Measurements from ENCODE around the gene POC1B.

POC1B gene

GRCh38 chr12:89448951-89449371, 76.9 kb downstream of the POC1B start:
- DNase-seq (ENCODE audit: low read depth in 2 of 2) = peak in 1 of 2 donors; percentile 15
- H3K4me3 ChIP-seq (replicated peaks in 1 of 2; ENCODE audit: low read depth in 2 of 2, low read length in 2 of 2) = no peak overlapping the region
- TF ChIP-seq, protein P1, sequence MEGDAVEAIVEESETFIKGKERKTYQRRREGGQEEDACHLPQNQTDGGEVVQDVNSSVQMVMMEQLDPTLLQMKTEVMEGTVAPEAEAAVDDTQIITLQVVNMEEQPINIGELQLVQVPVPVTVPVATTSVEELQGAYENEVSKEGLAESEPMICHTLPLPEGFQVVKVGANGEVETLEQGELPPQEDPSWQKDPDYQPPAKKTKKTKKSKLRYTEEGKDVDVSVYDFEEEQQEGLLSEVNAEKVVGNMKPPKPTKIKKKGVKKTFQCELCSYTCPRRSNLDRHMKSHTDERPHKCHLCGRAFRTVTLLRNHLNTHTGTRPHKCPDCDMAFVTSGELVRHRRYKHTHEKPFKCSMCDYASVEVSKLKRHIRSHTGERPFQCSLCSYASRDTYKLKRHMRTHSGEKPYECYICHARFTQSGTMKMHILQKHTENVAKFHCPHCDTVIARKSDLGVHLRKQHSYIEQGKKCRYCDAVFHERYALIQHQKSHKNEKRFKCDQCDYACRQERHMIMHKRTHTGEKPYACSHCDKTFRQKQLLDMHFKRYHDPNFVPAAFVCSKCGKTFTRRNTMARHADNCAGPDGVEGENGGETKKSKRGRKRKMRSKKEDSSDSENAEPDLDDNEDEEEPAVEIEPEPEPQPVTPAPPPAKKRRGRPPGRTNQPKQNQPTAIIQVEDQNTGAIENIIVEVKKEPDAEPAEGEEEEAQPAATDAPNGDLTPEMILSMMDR (IDR thresholded peaks at IDR 0.05; ENCODE audit: low read depth, low read length) = no peak

DNA sequence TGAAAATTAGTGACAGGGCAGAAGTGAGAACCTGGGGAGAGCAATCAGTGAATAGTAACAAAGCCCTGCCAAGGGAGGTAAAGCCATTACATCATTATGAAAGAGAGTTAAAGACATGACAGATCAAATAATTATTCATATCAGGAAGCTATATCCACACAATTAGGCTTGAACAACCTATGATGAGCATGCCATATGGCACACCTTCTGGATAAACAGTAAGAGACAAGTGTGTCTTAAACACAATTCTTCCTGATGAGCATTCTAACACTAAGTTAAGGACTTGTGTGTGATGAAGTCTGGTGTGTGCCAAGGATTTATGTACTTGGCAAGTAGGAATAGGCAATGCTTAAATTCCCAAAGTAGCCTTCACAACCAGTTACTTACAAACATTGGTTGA, 77.3 kb downstream of the POC1B start:
- no peak for DNase-seq (ENCODE audit: low read depth in 2 of 2)
- no peak overlapping the region for H3K4me3 ChIP-seq (replicated peaks in 1 of 2; ENCODE audit: low read depth in 2 of 2, low read length in 2 of 2)
- TF ChIP-seq, protein P1 (IDR thresholded peaks at IDR 0.05; ENCODE audit: low read depth, low read length) = no peak

DNA sequence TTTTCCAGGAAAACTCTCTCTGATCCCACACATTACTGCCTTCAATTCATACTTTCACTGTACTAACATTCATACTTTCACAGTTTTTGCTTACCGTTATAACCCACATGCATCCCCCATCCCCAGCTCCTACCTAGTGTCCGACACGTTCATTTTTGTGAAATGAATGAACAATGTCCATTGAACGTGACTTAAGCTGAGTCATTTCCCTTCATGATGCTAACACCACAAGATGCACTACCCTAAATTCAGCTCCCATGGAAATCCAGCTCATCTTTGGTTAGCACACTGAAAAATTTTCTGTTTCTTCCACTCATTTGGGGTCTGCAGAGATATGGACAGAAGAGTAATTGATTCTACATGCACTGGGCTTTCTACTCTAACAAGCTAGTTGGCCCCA, 85.9 kb downstream of the POC1B start:
- TF ChIP-seq, protein P1 (IDR thresholded peaks at IDR 0.05; ENCODE audit: low read depth, low read length) = no peak
- peak; percentile 34 to 84 for DNase-seq (ENCODE audit: low read depth in 2 of 2)
- H3K4me3 ChIP-seq (replicated peaks in 1 of 2; ENCODE audit: low read depth in 2 of 2, low read length in 2 of 2) = no peak overlapping the region

- no peak overlapping the region for H3K4me3 ChIP-seq (replicated peaks in 1 of 2; ENCODE audit: low read depth in 2 of 2, low read length in 2 of 2)
- TF ChIP-seq, protein P1 (IDR thresholded peaks at IDR 0.05; ENCODE audit: low read depth, low read length) = no peak
These were observed 88.6 kb downstream of the POC1B start for GRCh38 chr12:89437231-89437630.

DNA sequence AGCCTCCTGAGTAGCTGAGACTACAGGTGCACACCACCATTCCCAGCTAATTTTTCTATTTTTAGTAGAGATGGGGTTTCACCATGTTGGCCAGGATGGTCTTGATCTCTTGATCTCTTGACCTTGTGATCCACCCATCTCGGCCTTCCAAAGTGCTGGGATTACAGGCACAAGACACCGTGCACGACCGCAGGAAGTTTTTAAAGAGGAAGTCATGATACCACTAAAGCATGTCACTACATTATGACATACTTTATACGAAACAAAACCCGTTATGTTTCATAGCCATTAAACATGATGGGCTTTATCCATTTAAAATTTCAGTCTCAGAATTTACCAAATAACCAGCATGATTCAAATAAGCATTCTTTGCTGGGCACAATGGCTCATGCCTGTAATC, 89.8 kb downstream of the POC1B start:
- H3K4me3 ChIP-seq (replicated peaks in 1 of 2; ENCODE audit: low read depth in 2 of 2, low read length in 2 of 2) = no peak overlapping the region
- TF ChIP-seq, protein P1 (IDR thresholded peaks at IDR 0.05; ENCODE audit: low read depth, low read length) = no peak
- DNase-seq (ENCODE audit: low read depth in 2 of 2) = no peak

More at GRCh38 chr12:89437231-89437630, 88.6 kb downstream of the POC1B start:
- no peak for DNase-seq (ENCODE audit: low read depth in 2 of 2)

GRCh38 chr12:89433634-89434033, 92.2 kb downstream of the POC1B start:
- peak in 1 of 2 donors; percentile 50 for DNase-seq (ENCODE audit: low read depth in 2 of 2)

More at GRCh38 chr12:89433634-89434033, 92.2 kb downstream of the POC1B start:
- TF ChIP-seq, protein P1 (IDR thresholded peaks at IDR 0.05; ENCODE audit: low read depth, low read length) = no peak
- H3K4me3 ChIP-seq (replicated peaks in 1 of 2; ENCODE audit: low read depth in 2 of 2, low read length in 2 of 2) = no peak overlapping the region

All from cardiac fibroblast (primary cell).